HG03135 (cell line): Measurements from ENCODE around the gene DPCD.
"Not testable (repeated sequence)": the region's sequence is repeated elsewhere in the genome, so short reads cannot be mapped to it uniquely, and the experiment has no call there.

ENCODE experiments used
- ATAC-seq: cut with Tn5 transposase; IDR thresholded peaks from one replicate; pipeline ENCODE4 v1.9.1; 2021; ENCODE audit warnings: mild to moderate bottlenecking, moderate library complexity; ENCODE audit not compliant: unreplicated experiment

DPCD gene

DNA sequence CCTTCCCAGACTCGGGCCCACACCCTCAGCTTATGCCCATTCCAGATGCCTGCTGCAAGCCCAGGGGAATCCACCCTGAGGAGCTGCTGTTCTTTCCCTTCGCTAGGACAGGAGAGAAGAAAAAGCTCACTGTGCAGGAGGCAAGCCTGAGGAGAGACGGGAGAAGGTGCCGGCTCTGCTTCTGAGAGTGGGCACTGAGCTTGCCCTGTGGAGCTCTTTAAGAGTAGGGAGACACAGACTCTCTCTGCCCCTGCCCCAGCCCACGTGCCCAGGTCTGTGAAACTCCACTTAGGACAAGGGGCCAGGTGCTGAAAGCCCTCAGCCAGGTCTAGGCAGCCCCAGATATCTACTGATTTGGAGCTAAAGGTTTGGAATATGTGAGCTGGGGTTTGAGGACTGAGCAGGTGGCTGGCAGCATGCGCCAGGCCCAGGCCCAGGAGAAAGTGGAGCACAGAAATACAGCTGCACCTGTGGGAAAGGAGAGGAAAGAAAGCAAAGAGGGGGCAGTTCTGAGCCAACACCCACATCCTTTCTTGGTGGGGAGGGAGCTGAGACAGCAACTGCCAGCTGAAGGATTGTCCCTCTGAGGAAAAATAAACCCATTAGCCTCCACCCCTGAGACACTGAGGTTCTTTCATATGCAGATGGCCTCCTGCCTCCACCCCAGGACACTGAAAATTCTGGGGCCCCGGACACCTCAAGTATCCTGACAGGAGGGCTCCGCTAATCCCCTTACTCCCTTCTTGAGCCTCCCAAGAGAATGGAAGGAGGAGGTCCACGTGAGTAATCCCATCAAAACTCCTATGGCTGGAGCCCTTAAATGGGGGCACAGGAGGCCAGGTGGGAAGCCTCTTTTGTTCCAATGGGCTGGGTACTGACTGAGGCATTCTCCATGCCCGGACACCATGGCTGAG is 7.4 kb upstream of the DPCD start:
- ATAC-seq, result no peak

GRCh38 chr10:101585841-101586240 is 2.3 kb upstream of the DPCD start:
- ATAC-seq, result no peak

DNA sequence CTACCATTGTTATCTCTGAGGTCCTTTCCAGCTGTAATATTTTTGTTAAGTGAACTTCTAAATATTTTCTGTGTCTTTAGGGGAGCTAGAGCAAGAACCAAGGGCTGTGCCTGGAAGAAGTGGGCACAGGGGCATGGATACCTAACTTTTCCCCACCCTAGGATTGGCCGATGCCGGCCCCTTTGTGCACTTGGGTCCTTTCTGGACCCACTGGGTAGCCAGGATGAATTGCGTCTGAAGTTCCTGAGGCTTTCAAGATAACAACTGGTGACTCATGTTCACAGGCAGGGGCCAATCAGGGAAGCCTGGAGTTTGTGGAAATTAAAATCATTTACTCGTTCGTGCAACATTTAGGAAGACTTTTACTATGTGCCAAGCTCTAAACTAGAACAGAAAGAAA is 758 bp downstream of the DPCD start:
- no peak for ATAC-seq

DNA sequence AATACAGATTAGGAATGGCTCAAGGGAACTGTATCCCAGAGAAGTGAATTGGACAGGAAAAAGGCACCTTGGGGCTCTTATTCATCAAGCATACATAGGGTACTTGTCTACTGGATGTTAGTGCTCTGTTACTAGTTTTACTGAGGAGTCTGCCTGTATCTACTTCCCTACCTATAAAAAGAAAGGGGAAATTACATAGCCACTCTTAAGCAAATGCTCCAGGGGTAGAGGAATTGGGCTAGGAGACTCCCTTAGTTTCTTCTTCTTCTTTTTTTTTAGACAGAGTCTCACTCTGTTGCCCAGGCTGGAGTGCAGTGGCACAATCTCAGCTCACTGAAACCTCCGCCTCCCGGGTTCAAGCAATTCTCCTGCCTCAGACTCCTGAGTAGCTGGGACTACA is 5.2 kb downstream of the DPCD start:
- not testable (repeated sequence) for ATAC-seq

DNA sequence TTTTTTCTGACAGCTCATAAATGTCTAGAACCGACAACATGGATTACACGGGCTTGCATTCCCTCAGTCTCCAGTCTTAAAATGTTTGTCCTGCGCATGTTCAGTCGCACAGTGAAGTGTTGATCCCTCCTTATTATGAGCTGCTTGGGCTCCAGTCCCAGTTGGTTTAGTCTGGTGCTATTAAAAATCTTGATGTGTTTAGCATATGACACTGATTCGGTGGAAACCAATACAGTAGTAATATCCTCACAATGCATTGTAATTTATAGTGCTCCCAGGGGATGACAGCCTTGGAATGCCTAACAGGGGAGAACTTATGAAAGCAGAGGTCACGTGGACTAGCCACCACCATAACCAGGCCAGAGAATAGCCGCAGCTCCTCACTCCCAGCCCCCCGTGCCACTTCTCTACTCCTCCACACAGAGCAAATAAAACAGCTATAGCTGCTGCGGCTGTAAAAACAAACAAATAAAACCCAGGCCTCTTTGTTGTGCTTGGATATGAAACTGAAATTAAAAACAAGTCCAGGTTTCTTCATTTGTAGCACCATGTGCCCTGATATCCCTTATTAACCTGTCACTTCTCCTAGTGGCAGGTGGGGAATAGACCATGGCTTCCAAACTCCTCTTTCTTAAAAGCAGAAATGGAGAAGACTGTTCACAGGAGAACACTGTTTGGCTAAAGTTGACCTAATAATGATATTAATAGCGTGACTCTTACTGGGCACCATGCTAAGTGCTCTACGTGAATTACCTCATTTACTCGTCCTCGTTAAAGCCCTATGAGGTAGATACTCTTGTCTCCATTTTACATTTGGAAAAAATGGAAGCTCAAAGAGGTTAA is 7.7 kb downstream of the DPCD start:
- no peak for ATAC-seq

DNA sequence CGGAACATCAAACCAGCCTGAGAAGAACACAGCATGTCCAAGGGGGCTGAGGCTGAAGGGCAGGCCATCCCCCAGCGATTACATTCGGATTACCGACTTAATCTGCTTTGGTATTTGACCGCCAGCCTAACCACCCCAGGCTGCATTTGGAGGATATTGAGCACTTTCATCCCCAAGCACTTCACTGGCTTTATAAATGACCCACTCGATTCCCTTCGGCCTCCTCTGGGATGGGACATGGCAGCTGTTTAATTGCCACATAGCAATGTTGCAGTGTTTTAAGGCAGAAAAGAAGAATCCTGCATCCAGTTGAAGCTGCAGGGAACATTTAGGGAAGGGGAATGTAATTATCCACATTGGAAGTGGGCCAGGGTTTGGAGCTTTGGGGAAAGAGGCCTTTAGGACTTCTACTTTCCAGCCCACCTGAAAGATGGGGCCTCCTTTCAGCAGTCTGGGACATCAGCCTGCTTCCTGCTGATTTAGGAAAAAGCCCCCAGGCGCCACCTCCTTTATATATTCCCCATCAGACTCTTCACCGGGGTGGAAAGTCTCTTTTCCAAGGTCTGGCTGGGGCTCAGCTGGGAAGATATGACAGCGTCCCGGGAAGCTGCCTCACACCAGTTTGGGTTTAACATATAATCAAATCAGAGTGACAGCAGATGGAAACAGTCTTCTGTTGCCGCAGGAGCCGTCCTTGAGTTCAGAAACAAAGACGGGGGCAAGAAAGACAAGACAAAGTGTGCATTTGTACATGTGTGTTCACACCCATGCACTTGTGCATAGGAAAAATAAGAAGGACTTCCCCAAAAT is 9.2 kb downstream of the DPCD start:
- no peak for ATAC-seq

DNA sequence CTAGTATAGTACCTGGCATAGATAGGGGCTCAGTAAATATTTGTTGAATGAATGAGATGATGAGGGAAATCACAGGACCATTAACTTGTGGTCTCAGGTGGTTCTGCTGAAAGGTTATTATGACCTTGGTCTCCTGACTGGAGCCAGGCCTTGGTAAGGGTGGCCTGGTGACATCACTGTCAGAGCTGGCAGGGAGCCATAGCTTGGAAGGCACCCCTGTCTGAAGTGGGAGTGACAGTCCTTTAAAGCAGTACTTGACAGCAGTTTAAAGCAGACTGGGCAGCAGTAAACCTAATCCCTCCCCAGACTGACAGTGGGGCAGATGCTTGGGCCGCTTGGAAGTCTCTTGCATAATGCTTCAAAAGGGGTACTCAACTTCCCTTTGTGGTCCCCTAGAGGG is 13.4 kb downstream of the DPCD start:
- no peak for ATAC-seq

- ATAC-seq, result no peak
These were observed 14.8 kb downstream of the DPCD start for GRCh38 chr10:101602761-101603398.

DNA sequence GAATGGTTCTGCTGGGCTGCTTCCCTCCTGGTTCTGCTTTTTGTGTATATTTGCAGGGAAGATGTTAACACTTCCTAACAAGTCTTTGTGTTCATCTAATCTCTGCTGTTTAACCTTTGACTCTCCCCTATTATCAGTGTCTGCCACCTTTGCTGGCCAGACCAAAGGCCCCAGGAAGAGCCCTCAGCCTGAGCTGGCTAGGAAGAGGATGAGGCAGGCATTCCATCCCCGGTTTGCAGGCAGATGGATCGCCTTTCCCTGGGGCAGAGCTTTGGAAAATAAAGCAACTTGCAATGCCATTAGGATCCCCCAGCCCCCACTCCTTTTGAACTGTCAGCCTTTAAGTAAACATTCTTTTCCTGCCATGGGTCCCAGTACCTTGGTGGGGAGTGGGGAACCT is 19.0 kb downstream of the DPCD start:
- ATAC-seq, result no peak

GRCh38 chr10:101609481-101609880 is 21.4 kb downstream of the DPCD start:
- no peak for ATAC-seq

DNA sequence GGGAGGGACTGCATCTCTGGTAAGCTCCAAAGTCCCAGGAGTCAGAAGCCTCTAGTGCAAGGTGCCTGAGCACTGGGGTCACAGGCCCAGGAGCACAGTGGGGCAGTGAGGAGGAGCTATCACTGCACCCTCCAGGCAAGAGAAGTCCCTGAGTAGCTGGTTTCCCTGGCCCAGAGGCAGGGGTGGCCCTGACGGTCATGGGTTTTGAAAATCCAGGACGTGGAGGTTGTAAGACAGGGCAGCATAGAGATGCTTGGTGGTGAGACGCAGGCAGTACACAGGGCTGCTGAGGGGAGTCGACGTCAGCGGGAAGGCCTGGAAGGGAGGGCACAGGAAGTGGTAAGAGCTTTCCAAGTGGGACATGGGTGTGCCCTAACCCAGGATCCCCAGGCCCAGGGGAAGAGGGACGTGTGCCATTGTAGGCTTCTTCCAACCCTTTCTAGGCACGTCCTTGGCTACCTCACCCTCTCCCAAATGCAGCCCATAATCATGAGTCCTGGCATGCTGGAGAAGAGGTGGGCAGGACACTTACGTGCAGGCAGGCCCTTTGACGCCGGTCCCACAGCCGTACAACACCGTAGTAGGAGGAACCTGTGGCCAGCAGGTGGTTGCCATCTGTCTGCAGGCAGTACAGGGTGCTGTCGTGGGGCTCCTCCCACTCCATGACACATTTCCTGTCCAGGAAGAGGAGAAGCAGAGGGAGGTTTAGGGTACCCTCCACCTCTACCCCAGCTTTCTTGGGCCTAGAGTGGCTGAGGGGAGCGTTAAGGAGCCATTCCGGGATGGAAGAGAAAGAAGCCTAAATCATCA is 23.2 kb downstream of the DPCD start:
- no peak for ATAC-seq

DNA sequence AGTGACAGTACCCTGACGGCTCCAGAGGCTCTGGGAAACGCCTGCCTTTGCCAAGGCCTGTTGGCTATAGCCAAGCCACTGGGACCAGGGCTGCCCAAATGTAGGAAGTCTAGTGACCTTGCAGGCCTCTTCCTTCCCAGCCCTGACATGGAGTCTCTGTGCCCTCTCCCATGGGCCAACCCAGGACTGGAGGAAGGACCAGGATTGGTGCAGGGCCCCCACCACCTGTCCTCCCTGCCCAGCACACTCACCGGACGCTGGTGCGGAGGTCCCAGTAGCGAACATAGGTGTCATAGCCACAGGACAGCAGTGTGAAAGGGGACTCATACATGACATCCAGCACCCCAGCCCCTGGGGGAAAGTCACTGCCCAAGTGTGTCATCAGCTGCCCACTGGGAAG is 24.0 kb downstream of the DPCD start:
- ATAC-seq, result no peak

GRCh38 chr10:101612872-101613271 is 24.8 kb downstream of the DPCD start:
- ATAC-seq, result no peak

DNA sequence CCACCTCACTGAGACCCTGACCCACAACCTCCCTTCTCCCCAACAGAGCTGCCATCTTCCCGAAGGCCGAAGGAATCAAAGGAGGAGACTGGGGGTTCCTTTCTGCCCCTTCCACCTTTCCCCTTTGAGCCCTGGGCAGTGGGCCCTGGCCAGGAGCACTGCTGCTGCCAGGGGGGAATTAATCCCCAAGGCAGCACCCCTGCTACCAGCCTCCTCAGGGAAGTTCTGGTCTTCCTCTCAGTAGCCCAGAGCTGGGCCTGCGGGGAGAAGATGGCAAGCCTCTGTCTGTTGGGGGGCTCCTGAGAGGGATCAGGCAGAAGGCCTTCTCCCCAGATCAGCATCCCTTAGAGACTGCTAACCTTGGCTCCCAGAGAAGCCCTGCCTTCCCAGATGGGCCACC is 25.5 kb downstream of the DPCD start:
- no peak for ATAC-seq

GRCh38 chr10:101614663-101615524 is 26.8 kb downstream of the DPCD start:
- no peak for ATAC-seq

- no peak for ATAC-seq
These were observed 27.5 kb downstream of the DPCD start for GRCh38 chr10:101615525-101616116.

- ATAC-seq, result no peak
These were observed 28.4 kb downstream of the DPCD start for GRCh38 chr10:101616415-101617101.
